ENCODE measurements around the gene PTGFR. TPM values are rescaled to one million over a fixed set of nuclear protein-coding genes. Genes with fewer than 3 reads are reported as not detected.

PTGFR gene
- total RNA-seq, 4 donors from 2014 or later = 2.2 to 5.9 (median 3.2) TPM

- Histone ChIP-seq H3K36me3 (no peaks in the 10 kb centered on the region), H3K4me3 (no peak overlapping the region), H3K27ac (no peak overlapping the region), H3K27me3 (no peaks in the 10 kb centered on the region), H3K4me1 (no peaks in the 10 kb centered on the region), H3K9me3 (peaks cover 12% of the 10 kb centered on the region)
- TF ChIP-seq POLR2A (IDR thresholded peaks at IDR 0.05) (no peak), EP300 (IDR thresholded peaks at IDR 0.05) (no peak), CTCF (IDR thresholded peaks at IDR 0.05) (no peak), POLR2AphosphoS5 (IDR thresholded peaks at IDR 0.05) (no peak)
- no peak for DNase-seq (ENCODE audit: low spot score in 2 of 2)
These were observed 64.1 kb downstream of the PTGFR start for GRCh38 chr1:78554840-78555239.

- H3K9me3 ChIP-seq = no peaks in the 10 kb centered on the region
- no peaks in the 10 kb centered on the region for H3K27me3 ChIP-seq
- no peak for DNase-seq (ENCODE audit: low spot score in 2 of 2)
- no peak for TF ChIP-seq POLR2AphosphoS5 (IDR thresholded peaks at IDR 0.05)
- no peak for TF ChIP-seq POLR2A (IDR thresholded peaks at IDR 0.05)
- TF ChIP-seq CTCF (IDR thresholded peaks at IDR 0.05) = no peak
- no peak for TF ChIP-seq EP300 (IDR thresholded peaks at IDR 0.05)
- H3K36me3 ChIP-seq = no peaks in the 10 kb centered on the region
- no peak overlapping the region for H3K27ac ChIP-seq
- H3K4me3 ChIP-seq = no peak overlapping the region
- no peaks in the 10 kb centered on the region for H3K4me1 ChIP-seq
These were observed 68.9 kb downstream of the PTGFR start for GRCh38 chr1:78559680-78560079.

- no peaks in the 10 kb centered on the region for H3K4me1 ChIP-seq
- H3K9me3 ChIP-seq = no peaks in the 10 kb centered on the region
- no peak overlapping the region for H3K27ac ChIP-seq
- WGBS = 88% methylated on average over 1 of the region's 1 CpG
- no peak for DNase-seq (ENCODE audit: low spot score in 2 of 2)
- TF ChIP-seq POLR2AphosphoS5 (IDR thresholded peaks at IDR 0.05) = no peak
- TF ChIP-seq EP300 (IDR thresholded peaks at IDR 0.05) = no peak
- TF ChIP-seq POLR2A (IDR thresholded peaks at IDR 0.05) = no peak
- no peak for TF ChIP-seq CTCF (IDR thresholded peaks at IDR 0.05)
- H3K4me3 ChIP-seq = no peak overlapping the region
- H3K27me3 ChIP-seq = no peaks in the 10 kb centered on the region
- no peaks in the 10 kb centered on the region for H3K36me3 ChIP-seq
These were observed 70.0 kb downstream of the PTGFR start for GRCh38 chr1:78560811-78561210.

- WGBS = 79% methylated on average over 2 of the region's 2 CpGs
These were observed 71.1 kb downstream of the PTGFR start for GRCh38 chr1:78561856-78562255.

GRCh38 chr1:78565393-78565792 is 74.6 kb downstream of the PTGFR start:
- TF ChIP-seq POLR2A (IDR thresholded peaks at IDR 0.05) (no peak), EP300 (IDR thresholded peaks at IDR 0.05) (no peak), CTCF (IDR thresholded peaks at IDR 0.05) (no peak), POLR2AphosphoS5 (IDR thresholded peaks at IDR 0.05) (no peak)
- Histone ChIP-seq H3K27ac (no peak overlapping the region), H3K36me3 (no peaks in the 10 kb centered on the region), H3K27me3 (no peaks in the 10 kb centered on the region), H3K9me3 (no peaks in the 10 kb centered on the region), H3K4me1 (no peaks in the 10 kb centered on the region), H3K4me3 (no peak overlapping the region)
- no peak for DNase-seq (ENCODE audit: low spot score in 2 of 2)
- 84% methylated on average over 2 of the region's 2 CpGs for WGBS

More at GRCh38 chr1:78561856-78562255, 71.1 kb downstream of the PTGFR start:
- Histone ChIP-seq H3K4me3 (no peak overlapping the region), H3K4me1 (no peaks in the 10 kb centered on the region), H3K27me3 (no peaks in the 10 kb centered on the region), H3K9me3 (no peaks in the 10 kb centered on the region), H3K27ac (no peak overlapping the region), H3K36me3 (no peaks in the 10 kb centered on the region)
- TF ChIP-seq EP300 (IDR thresholded peaks at IDR 0.05) (no peak), CTCF (IDR thresholded peaks at IDR 0.05) (no peak), POLR2AphosphoS5 (IDR thresholded peaks at IDR 0.05) (no peak), POLR2A (IDR thresholded peaks at IDR 0.05) (no peak)
- DNase-seq (ENCODE audit: low spot score in 2 of 2) = no peak
